T-cell (primary cell): ENCODE measurements around the gene LRRC10B. TPM values are rescaled to one million over a fixed set of nuclear protein-coding genes. Genes with fewer than 3 reads are reported as not detected.
"Not testable (repeated sequence)": the region's sequence is repeated elsewhere in the genome, so short reads cannot be mapped to it uniquely, and the experiment has no call there.

Experiments used
- ATAC-seq, 4 experiments: fragments of 200-7000 bp in 3 of 4; fragments of 150-1000 bp in 1 of 4; cut with Tn5 transposase; replicated peaks in 1 of 4; 1 replicate in 3 of 4; 2 replicates in 1 of 4; pipeline ENCODE4 v1.10.0; 2021; ENCODE audit warnings: moderate library complexity in 3 of 4, mild to moderate bottlenecking in 2 of 4, moderate number of reproducible peaks in 1 of 4
- CTCF ChIA-PET, 2 donors: fragments of 300-600 bp; sonication (Branson Sonifier 250); formaldehyde crosslinking; loops; one replicate each; lab custom pipeline; 2022; ENCODE audit warnings: antibody characterized with exemption in 2 of 2; lab: Charles Lee
- POLR2A ChIA-PET, 2 donors: fragments of 300-600 bp; sonication (Branson Sonifier 250); formaldehyde crosslinking; loops; one replicate each; lab custom pipeline; 2022; ENCODE audit warnings: antibody characterized with exemption in 2 of 2; lab: Charles Lee
- DNase-seq, 35 experiments: peaks; one replicate each; pipeline versions ENCODE4 v3.0.0 to v3.0.0-alpha.2; 2013 to 2023
- H3K27ac ChIP-seq: one replicate; pipeline ENCODE4 v1.5.1; 2013; ENCODE audit warnings: low read length
- H3K27me3 ChIP-seq, 2 experiments: replicated peaks in 1 of 2; 1 replicate in 1 of 2; 2 replicates in 1 of 2; pipeline versions ENCODE4 v1.6.1 to v1.7.0; 2013; ENCODE audit warnings: low read length in 1 of 2, mixed read lengths in 1 of 2; ENCODE audit not compliant: control insufficient read depth in 2 of 2, insufficient read depth in 2 of 2; ENCODE audit errors: extremely low read depth in 1 of 2
- H3K36me3 ChIP-seq, 2 donors: 1 replicate in 1 of 2; 2 replicates in 1 of 2; pipeline versions ENCODE4 v1.6.1 to v1.7.0; 2013; ENCODE audit warnings: low read length in 1 of 2; ENCODE audit not compliant: control insufficient read depth in 2 of 2, insufficient read depth in 1 of 2; ENCODE audit errors: extremely low read depth in 1 of 2
- H3K4me1 ChIP-seq, 2 experiments: 1 replicate in 1 of 2; 2 replicates in 1 of 2; pipeline versions ENCODE4 v1.6.1 to v1.7.0; 2013; ENCODE audit warnings: low read length in 2 of 2, mixed read lengths in 1 of 2; ENCODE audit not compliant: insufficient read depth in 2 of 2, control insufficient read depth in 1 of 2; ENCODE audit errors: extremely low read depth in 1 of 2
- H3K4me3 ChIP-seq, 2 donors: 1 replicate in 1 of 2; 2 replicates in 1 of 2; pipeline versions ENCODE4 v1.5.1 to v1.7.0; 2013; ENCODE audit warnings: mild to moderate bottlenecking in 2 of 2, low read length in 1 of 2, moderate library complexity in 1 of 2; ENCODE audit not compliant: control insufficient read depth in 1 of 2; ENCODE audit errors: extremely low read depth in 1 of 2
- H3K9me3 ChIP-seq: 2 replicates; pipeline ENCODE4 v1.7.0; 2013
- H3K27ac Mint-ChIP-seq, 2 donors: one replicate each; pipeline ENCODE4 v1.8.0; 2020 to 2021; ENCODE audit warnings: mild to moderate bottlenecking in 2 of 2, mixed read lengths in 2 of 2
- H3K27me3 Mint-ChIP-seq, 2 donors: one replicate each; pipeline ENCODE4 v1.8.0; 2021 to 2022; ENCODE audit warnings: mixed read lengths in 2 of 2
- H3K36me3 Mint-ChIP-seq: one replicate; pipeline ENCODE4 v1.8.0; 2021; ENCODE audit warnings: mixed read lengths
- H3K4me1 Mint-ChIP-seq, 3 donors: one replicate each; pipeline ENCODE4 v1.8.0; 2020 to 2022; ENCODE audit warnings: mixed read lengths in 3 of 3, mild to moderate bottlenecking in 1 of 3
- H3K4me3 Mint-ChIP-seq, 3 donors: one replicate each; pipeline ENCODE4 v1.8.0; 2020 to 2022; ENCODE audit warnings: mild to moderate bottlenecking in 3 of 3, mixed read lengths in 3 of 3, moderate library complexity in 3 of 3
- H3K9me3 Mint-ChIP-seq, 3 donors: one replicate each; pipeline ENCODE4 v1.8.0; 2020 to 2022; ENCODE audit warnings: mixed read lengths in 3 of 3
- WGBS: methylation state at CpG from one replicate; pipeline ENCODE4 v1.1.5; 2013; ENCODE audit warnings: missing lambda C conversion rate; ENCODE audit not compliant: insufficient coverage; 5-methylcytosine and 5-hydroxymethylcytosine counted together
- total RNA-seq, 35 experiments: library from RNA in 6 of 35; stranded (reverse) in 6 of 35; fragments of 120-200 nt in 1 of 35; gene quantifications; one replicate each; pipeline versions ENCODE4 v1.2.1 to v1.2.4 and lab custom pipeline; 2013 to 2026

Gene LRRC10B
- total RNA-seq (under 1 TPM in 1 of 5 donors, not detected in 4; 0.21 TPM), total RNA-seq (lab: John Stamatoyannopoulos, UW) (0 to 0.15 (median 0) reads per million in 29 experiments)
- not detected for total RNA-seq (2013)

GRCh38 chr11:61507962-61508861 lies at the start of gene LRRC10B:
Gene LRRC10B (plus strand): TSS chr11:61508749. CDS start chr11:61508999, 250 bp downstream.
- 2% methylated on average over 57 of the region's 74 CpGs for WGBS
- peaks cover 0 to 16% of the 10 kb centered on the region in 2 experiments for H3K4me1 ChIP-seq
- DNase-seq (peak in 2 of 35 experiments; percentile 12 to 29), ATAC-seq (peak in 3 of 4 experiments; percentile 15 to 43 (median 26))
- peaks cover 34 to 59% of the 10 kb centered on the region in 2 donors for H3K27me3 Mint-ChIP-seq
- H3K36me3 ChIP-seq = no peaks in the 10 kb centered on the region
- POLR2A ChIA-PET = no interaction called here
- H3K27me3 ChIP-seq = peaks cover 3 to 71% of the 10 kb centered on the region in 2 experiments
- H3K4me3 ChIP-seq = peak within 1 kb of the TSS in 1 of 2 donors; percentile 46
- H3K27ac Mint-ChIP-seq = no peak within 1 kb of the TSS
- H3K9me3 Mint-ChIP-seq = no peaks in the 10 kb centered on the region
- H3K27ac ChIP-seq = no peak within 1 kb of the TSS
- peak within 1 kb of the TSS; percentile 56 to 74 (median 65) for H3K4me3 Mint-ChIP-seq
- peaks cover 7 to 13% (median 8%) of the 10 kb centered on the region in 3 donors for H3K4me1 Mint-ChIP-seq
- no peaks in the 10 kb centered on the region for H3K9me3 ChIP-seq
- CTCF ChIA-PET = interaction anchor here (0.6 to 0.8 kb wide), 2 partner anchors 9 to 581 kb away, joined by 3 to 6 read pairs; no protein-coding TSS in a partner anchor
- H3K36me3 Mint-ChIP-seq = no peaks in the 10 kb centered on the region

- Histone ChIP-seq H3K27me3 (no peaks in the 10 kb centered on the region), H3K4me3 (no peak overlapping the region), H3K27ac (no peak overlapping the region), H3K36me3 (peaks cover 1 to 17% of the 10 kb centered on the region in 2 donors), H3K9me3 (no peaks in the 10 kb centered on the region), H3K4me1 (no peaks in the 10 kb centered on the region)
- ChIA-PET POLR2A (no interaction called here), CTCF (no interaction called here)
- Mint-ChIP-seq H3K27ac (no peak overlapping the region), H3K27me3 (no peaks in the 10 kb centered on the region), H3K36me3 (peaks cover 28% of the 10 kb centered on the region), H3K4me3 (no peak overlapping the region), H3K9me3 (no peaks in the 10 kb centered on the region), H3K4me1 (peaks cover 0 to 2% (median 0%) of the 10 kb centered on the region in 3 donors)
- DNase-seq (no peak), ATAC-seq (no peak)
- WGBS = no CpG with 5 or more reads among the region's 3 CpGs
Observed at GRCh38 chr11:61460474-61460881, 48.1 kb upstream of the LRRC10B start.

- WGBS = 100% methylated on average over 4 of the region's 5 CpGs
- Mint-ChIP-seq H3K27me3 (no peaks in the 10 kb centered on the region), H3K4me3 (no peak overlapping the region), H3K9me3 (no peaks in the 10 kb centered on the region), H3K4me1 (peaks cover 0 to 2% (median 0%) of the 10 kb centered on the region in 3 donors), H3K27ac (no peak overlapping the region), H3K36me3 (peaks cover 24% of the 10 kb centered on the region)
- ChIA-PET CTCF (no interaction called here), POLR2A (no interaction called here)
- Histone ChIP-seq H3K4me3 (no peak overlapping the region), H3K4me1 (no peaks in the 10 kb centered on the region), H3K27me3 (no peaks in the 10 kb centered on the region), H3K27ac (no peak overlapping the region), H3K36me3 (peaks cover 0 to 14% of the 10 kb centered on the region in 2 donors), H3K9me3 (no peaks in the 10 kb centered on the region)
- DNase-seq = no peak
- no peak for ATAC-seq
Observed at GRCh38 chr11:61460986-61461385, 47.6 kb upstream of the LRRC10B start.

GRCh38 chr11:61467602-61468001 lies 40.9 kb upstream of the LRRC10B start:
- 100% methylated on average over 1 of the region's 6 CpGs for WGBS
- H3K4me3 ChIP-seq, H3K4me1 Mint-ChIP-seq, H3K4me3 Mint-ChIP-seq, H3K27ac ChIP-seq, DNase-seq, H3K27me3 ChIP-seq, H3K9me3 Mint-ChIP-seq, ATAC-seq, CTCF ChIA-PET, H3K27ac Mint-ChIP-seq, POLR2A ChIA-PET, H3K4me1 ChIP-seq, H3K9me3 ChIP-seq, H3K27me3 Mint-ChIP-seq: not testable (repeated sequence)
- peaks cover 39% of the 10 kb centered on the region for H3K36me3 Mint-ChIP-seq
- H3K36me3 ChIP-seq = peaks cover 3 to 23% of the 10 kb centered on the region in 2 donors

- H3K4me1 Mint-ChIP-seq = no peaks in the 10 kb centered on the region
- no peak overlapping the region for H3K27ac Mint-ChIP-seq
- H3K36me3 Mint-ChIP-seq = peaks cover 43% of the 10 kb centered on the region
- no peak overlapping the region for H3K4me3 Mint-ChIP-seq
- no peaks in the 10 kb centered on the region for H3K27me3 Mint-ChIP-seq
- ChIA-PET POLR2A (no interaction called here), CTCF (no interaction called here)
- 90% methylated on average over 3 of the region's 7 CpGs for WGBS
- H3K27ac ChIP-seq = no peak overlapping the region
- DNase-seq (no peak), ATAC-seq (no peak)
- H3K36me3 ChIP-seq = peaks cover 3 to 23% of the 10 kb centered on the region in 2 donors
- no peaks in the 10 kb centered on the region for H3K4me1 ChIP-seq
- H3K4me3 ChIP-seq = no peak overlapping the region
- H3K27me3 ChIP-seq = no peaks in the 10 kb centered on the region
- H3K9me3 ChIP-seq = no peaks in the 10 kb centered on the region
- no peaks in the 10 kb centered on the region for H3K9me3 Mint-ChIP-seq
Observed at GRCh38 chr11:61468002-61468401, 40.5 kb upstream of the LRRC10B start.

- Mint-ChIP-seq H3K9me3 (no peaks in the 10 kb centered on the region), H3K4me3 (no peak overlapping the region), H3K27me3 (no peaks in the 10 kb centered on the region), H3K27ac (peak overlapping the region; percentile 11 to 64), H3K36me3 (peaks cover 43% of the 10 kb centered on the region), H3K4me1 (no peaks in the 10 kb centered on the region)
- ChIA-PET CTCF (interaction anchor here in 1 of 2 donors (0.7 kb wide), 2 partner anchors 44 to 392 kb away, joined by 5 to 8 read pairs; no protein-coding TSS in a partner anchor), POLR2A (interaction anchor here in 1 of 2 donors (0.7 kb wide), 1 partner anchor 76 kb away, joined by 10 read pairs; no protein-coding TSS in a partner anchor)
- H3K27me3 ChIP-seq = no peaks in the 10 kb centered on the region
- DNase-seq (no peak), ATAC-seq (no peak)
- H3K27ac ChIP-seq = no peak overlapping the region
- WGBS = no CpG with 5 or more reads among the region's 5 CpGs
- H3K36me3 ChIP-seq = peaks cover 3 to 23% of the 10 kb centered on the region in 2 donors
- H3K4me3 ChIP-seq = no peak overlapping the region
- H3K4me1 ChIP-seq = no peaks in the 10 kb centered on the region
- H3K9me3 ChIP-seq = no peaks in the 10 kb centered on the region
Observed at GRCh38 chr11:61472282-61472681, 36.3 kb upstream of the LRRC10B start.
